HepG2 (cell line): Measurements from ENCODE around the gene TP53BP2. TPM values are rescaled to one million over a fixed set of nuclear protein-coding genes. Genes with fewer than 3 reads are reported as not detected.

Experiments
- ASH2L ChIP-seq: fragments of 300-600, 200-600 bp; sonication (generic); IDR thresholded peaks from 2 replicates; pipeline ENCODE4 v1.7.0; 2017; ENCODE audit warnings: low read depth, mild to moderate bottlenecking, moderate library complexity, mixed read lengths, low read length; ENCODE audit not compliant: insufficient read length
- CHD2 ChIP-seq: IDR thresholded peaks from 2 replicates; pipeline ENCODE4 v1.6.1; 2011; ENCODE audit warnings: low read depth, low read length, improper control_type of control experiment
- DRAP1 ChIP-seq: IDR thresholded peaks from 2 replicates; pipeline ENCODE4 v1.6.1; 2016; ENCODE audit warnings: missing genetic modification reagents, missing compliant biosample characterization
- ETV5 ChIP-seq: IDR thresholded peaks from 2 replicates; pipeline ENCODE4 v1.6.1; 2018; ENCODE audit warnings: missing biosample characterization, missing genetic modification reagents, inconsistent platforms, borderline replicate concordance
- GRHL1 ChIP-seq: sonication (generic); formaldehyde crosslinking; conservative IDR thresholded peaks from 2 replicates; pipeline ENCODE4 v1.8.0; 2022; ENCODE audit warnings: missing genetic modification reagents
- HIC2 ChIP-seq: sonication (generic); formaldehyde crosslinking; IDR thresholded peaks from 2 replicates; pipeline ENCODE4 v1.9.0; 2022; ENCODE audit warnings: low read depth, missing genetic modification reagents
- HOXA5 ChIP-seq: sonication (generic); formaldehyde crosslinking; IDR thresholded peaks from 2 replicates; pipeline ENCODE4 v1.4.0; 2020; ENCODE audit warnings: missing genetic modification reagents
- PHF21A ChIP-seq: sonication (generic); formaldehyde crosslinking; IDR thresholded peaks from 2 replicates; pipeline ENCODE4 v1.5.0; 2020; ENCODE audit warnings: mild to moderate bottlenecking, missing genetic modification reagents
- RAD51 ChIP-seq: fragments of 450-650 bp; IDR thresholded peaks from 2 replicates; pipeline ENCODE4 v1.6.1; 2016; ENCODE audit warnings: borderline replicate concordance
- TFAP4 ChIP-seq: sonication (generic); IDR thresholded peaks from 2 replicates; pipeline ENCODE4 v1.6.1; 2016; ENCODE audit warnings: low read depth, borderline replicate concordance
- ZNF274 ChIP-seq: sonication (generic); formaldehyde crosslinking; IDR thresholded peaks from 2 replicates; pipeline ENCODE4 v1.5.1; 2020; ENCODE audit warnings: mild to moderate bottlenecking, missing genetic modification reagents
- ZNF337 ChIP-seq: sonication (generic); formaldehyde crosslinking; IDR thresholded peaks from 2 replicates; pipeline ENCODE4 v1.5.1; 2020; ENCODE audit warnings: missing genetic modification reagents, low read depth, mild to moderate bottlenecking, borderline replicate concordance
- ZNF503 ChIP-seq: sonication (generic); formaldehyde crosslinking; IDR thresholded peaks from 2 replicates; pipeline ENCODE4 v1.4.0; 2020; ENCODE audit warnings: missing genetic modification reagents
- ZNF564 ChIP-seq: sonication (generic); formaldehyde crosslinking; IDR thresholded peaks from 2 replicates; pipeline ENCODE4 v1.8.1; 2023; ENCODE audit warnings: mild to moderate bottlenecking, missing genetic modification reagents
- ZNF567 ChIP-seq: sonication (generic); formaldehyde crosslinking; IDR thresholded peaks from 2 replicates; pipeline ENCODE4 v1.8.1; 2023; ENCODE audit warnings: mild to moderate bottlenecking, missing genetic modification reagents, borderline replicate concordance
- ZNF580 ChIP-seq: IDR thresholded peaks from 2 replicates; pipeline ENCODE4 v1.6.1; 2016; ENCODE audit warnings: low read depth, borderline replicate concordance
- ZNF740 ChIP-seq: sonication (generic); formaldehyde crosslinking; IDR thresholded peaks from 2 replicates; pipeline ENCODE4 v1.4.0; 2020; ENCODE audit warnings: missing genetic modification reagents
- ZNF776 ChIP-seq: sonication (generic); formaldehyde crosslinking; IDR thresholded peaks from 2 replicates; pipeline ENCODE4 v1.4.0; 2020; ENCODE audit warnings: mild to moderate bottlenecking, missing genetic modification reagents
- ZSCAN30 ChIP-seq: sonication (generic); formaldehyde crosslinking; IDR thresholded peaks from 2 replicates; pipeline ENCODE4 v1.5.0; 2020; ENCODE audit warnings: mild to moderate bottlenecking, missing genetic modification reagents
- polyA plus RNA-seq, 8 experiments: library from polyadenylated mRNA; depleted of rRNA in 3 of 8; stranded (reverse) in 7 of 8; unstranded in 1 of 8; fragments of >200 nt; fragmentation: Illumina TruSeq in 4 of 8; extraction: Trizol in 4 of 8; gene quantifications; 2 replicates each; pipeline versions ENCODE4 v1.2.1 to v1.2.3, GENCODE V29; 2011 to 2016; ENCODE audit warnings: low read depth in 4 of 8, missing spikeins in 1 of 8, mixed read lengths in 1 of 8; ENCODE audit not compliant: insufficient read depth in 1 of 8
- total RNA-seq, 5 experiments: library from RNA; depleted of rRNA; stranded (reverse); fragments of >200 nt; fragmentation: Illumina TruSeq; extraction: Trizol; gene quantifications; 2 replicates each; pipeline ENCODE4 v1.2.3, GENCODE V29; 2016; ENCODE audit warnings: low read depth in 1 of 5

The TP53BP2 gene
- total and polyA plus RNA-seq, 2 of the 13 experiments (the other 11 are each of a cell fraction or from before 2014, with no cell fraction given): 10.0 to 14.0 TPM

GRCh38 chr1:223845810-223846682 lies at the start of gene TP53BP2 (continued):
- TF ChIP-seq GRHL1 (CRISPR knock-in tag): no peak
- peak; percentile 52; the same call in 1 of the 2 replicates for TF ChIP-seq ZNF274 (CRISPR knock-in tag)
- no peak for TF ChIP-seq CHD2
- TF ChIP-seq ZSCAN30: 0 out of 2 replicates have a peak, but pooled peaks have one; percentile 59
- TF ChIP-seq ZNF564: peak; percentile 48; the same call in 1 of the 2 replicates
- 0 out of 2 replicates have a peak, but pooled peaks have one; percentile 56 for TF ChIP-seq ZNF567 (CRISPR knock-in tag)
- TF ChIP-seq ZNF740: no peak
- TF ChIP-seq RAD51: no peak
- peak; percentile 44; the same call in 1 of the 2 replicates for TF ChIP-seq ZNF503 (CRISPR knock-in tag)
- TF ChIP-seq TFAP4: no peak
- peak; percentile 68; the same call in 1 of the 2 replicates for TF ChIP-seq PHF21A (CRISPR knock-in tag)
- 0 out of 2 replicates have a peak, but pooled peaks have one; percentile 33 for TF ChIP-seq HIC2 (CRISPR knock-in tag)
- TF ChIP-seq ZNF580 (CRISPR knock-in tag): no peak
- no peak for TF ChIP-seq DRAP1 (CRISPR knock-in tag)
- TF ChIP-seq HOXA5 (CRISPR knock-in tag): peak; percentile 55
- peak; percentile 36 for TF ChIP-seq ASH2L
- peak; percentile 79; the same call in 1 of the 2 replicates for TF ChIP-seq ZNF776
- no peak for TF ChIP-seq ETV5
- 0 out of 2 replicates have a peak, but pooled peaks have one; percentile 26 for TF ChIP-seq ZNF337 (CRISPR knock-in tag)
